HUES6 (cell line): Measurements from ENCODE around the gene GABRR3.

Source experiments
- H3K27ac ChIP-seq: 2 replicates; pipeline ENCODE4 v1.7.0; 2013; ENCODE audit warnings: low read depth, mild to moderate bottlenecking, low read length, inconsistent platforms
- H3K27me3 ChIP-seq: 2 replicates; pipeline ENCODE4 v1.6.1; 2013; ENCODE audit warnings: low read length; ENCODE audit not compliant: control insufficient read depth, insufficient read depth
- H3K36me3 ChIP-seq: 2 replicates; pipeline ENCODE4 v1.6.1; 2013; ENCODE audit warnings: low read length; ENCODE audit not compliant: control insufficient read depth, insufficient read depth
- H3K4me1 ChIP-seq: 2 replicates; pipeline ENCODE4 v1.6.1; 2013; ENCODE audit warnings: low read length; ENCODE audit not compliant: control insufficient read depth, insufficient read depth
- H3K4me3 ChIP-seq: 2 replicates; pipeline ENCODE4 v1.5.1; 2013; ENCODE audit warnings: low read depth, low read length
- H3K9ac ChIP-seq: one replicate; pipeline ENCODE4 v1.6.1; 2013; ENCODE audit warnings: mild to moderate bottlenecking, low read length
- H3K9me3 ChIP-seq: 2 replicates; pipeline ENCODE4 v1.6.1; 2013; ENCODE audit warnings: low read depth, low read length; ENCODE audit not compliant: control insufficient read depth, insufficient read depth

The GABRR3 gene

GRCh38 chr3:97954228-97954827, 80.8 kb downstream of the GABRR3 start:
- H3K4me3 ChIP-seq, result no peak overlapping the region
- no peak overlapping the region for H3K27ac ChIP-seq
- H3K9me3 ChIP-seq, result no peaks in the 10 kb centered on the region
- H3K9ac ChIP-seq, result no peak overlapping the region
- peaks cover 34% of the 10 kb centered on the region for H3K36me3 ChIP-seq
- H3K27me3 ChIP-seq, result no peaks in the 10 kb centered on the region
- H3K4me1 ChIP-seq, result no peaks in the 10 kb centered on the region

- H3K36me3 ChIP-seq, result peaks cover 47% of the 10 kb centered on the region
- no peaks in the 10 kb centered on the region for H3K27me3 ChIP-seq
- H3K9me3 ChIP-seq, result no peaks in the 10 kb centered on the region
- H3K4me1 ChIP-seq, result no peaks in the 10 kb centered on the region
- no peak overlapping the region for H3K4me3 ChIP-seq
- H3K9ac ChIP-seq, result no peak overlapping the region
- H3K27ac ChIP-seq, result no peak overlapping the region
These were observed 82.2 kb downstream of the GABRR3 start for GRCh38 chr3:97952872-97953271.

GRCh38 chr3:97952280-97952679, 82.8 kb downstream of the GABRR3 start:
- H3K4me3 ChIP-seq, result no peak overlapping the region
- H3K9ac ChIP-seq, result no peak overlapping the region
- H3K36me3 ChIP-seq, result peaks cover 46% of the 10 kb centered on the region
- no peaks in the 10 kb centered on the region for H3K27me3 ChIP-seq
- H3K9me3 ChIP-seq, result no peaks in the 10 kb centered on the region
- no peaks in the 10 kb centered on the region for H3K4me1 ChIP-seq
- no peak overlapping the region for H3K27ac ChIP-seq

GRCh38 chr3:97950360-97950759, 84.8 kb downstream of the GABRR3 start:
- Histone ChIP-seq H3K27ac (no peak overlapping the region), H3K36me3 (peaks cover 63% of the 10 kb centered on the region)

GRCh38 chr3:97949743-97950142, 85.4 kb downstream of the GABRR3 start:
- Histone ChIP-seq H3K36me3 (peaks cover 69% of the 10 kb centered on the region), H3K9me3 (no peaks in the 10 kb centered on the region), H3K27ac (no peak overlapping the region)

More at GRCh38 chr3:97950360-97950759, 84.8 kb downstream of the GABRR3 start:
- H3K4me3 ChIP-seq, result no peak overlapping the region
- H3K9me3 ChIP-seq, result no peaks in the 10 kb centered on the region
- H3K4me1 ChIP-seq, result no peaks in the 10 kb centered on the region
- no peak overlapping the region for H3K9ac ChIP-seq
- no peaks in the 10 kb centered on the region for H3K27me3 ChIP-seq

GRCh38 chr3:97949110-97949485, 86.0 kb downstream of the GABRR3 start:
- H3K9me3 ChIP-seq, result no peaks in the 10 kb centered on the region
- no peak overlapping the region for H3K27ac ChIP-seq
- no peaks in the 10 kb centered on the region for H3K4me1 ChIP-seq
- H3K9ac ChIP-seq, result no peak overlapping the region
- H3K4me3 ChIP-seq, result no peak overlapping the region
- peaks cover 68% of the 10 kb centered on the region for H3K36me3 ChIP-seq
- no peaks in the 10 kb centered on the region for H3K27me3 ChIP-seq

More at GRCh38 chr3:97949743-97950142, 85.4 kb downstream of the GABRR3 start:
- H3K4me3 ChIP-seq, result no peak overlapping the region
- H3K9ac ChIP-seq, result no peak overlapping the region
- no peaks in the 10 kb centered on the region for H3K4me1 ChIP-seq
- no peaks in the 10 kb centered on the region for H3K27me3 ChIP-seq

- no peaks in the 10 kb centered on the region for H3K4me1 ChIP-seq
- H3K27me3 ChIP-seq, result no peaks in the 10 kb centered on the region
- H3K4me3 ChIP-seq, result no peak overlapping the region
- peaks cover 68% of the 10 kb centered on the region for H3K36me3 ChIP-seq
- H3K27ac ChIP-seq, result no peak overlapping the region
- no peaks in the 10 kb centered on the region for H3K9me3 ChIP-seq
- no peak overlapping the region for H3K9ac ChIP-seq
These were observed 86.6 kb downstream of the GABRR3 start for GRCh38 chr3:97948351-97949109.

- Histone ChIP-seq H3K36me3 (peaks cover 49% of the 10 kb centered on the region), H3K4me3 (no peak overlapping the region), H3K9ac (no peak overlapping the region), H3K27me3 (no peaks in the 10 kb centered on the region), H3K9me3 (no peaks in the 10 kb centered on the region), H3K27ac (no peak overlapping the region), H3K4me1 (no peaks in the 10 kb centered on the region)
These were observed 92.1 kb downstream of the GABRR3 start for GRCh38 chr3:97942801-97943546.

GRCh38 chr3:97940034-97940433, 95.1 kb downstream of the GABRR3 start:
- Histone ChIP-seq H3K4me1 (no peaks in the 10 kb centered on the region), H3K27me3 (no peaks in the 10 kb centered on the region), H3K9ac (no peak overlapping the region), H3K9me3 (no peaks in the 10 kb centered on the region), H3K4me3 (no peak overlapping the region), H3K36me3 (peaks cover 27% of the 10 kb centered on the region), H3K27ac (no peak overlapping the region)

GRCh38 chr3:97939401-97939800, 95.7 kb downstream of the GABRR3 start:
- Histone ChIP-seq H3K27ac (no peak overlapping the region), H3K36me3 (peaks cover 23% of the 10 kb centered on the region), H3K27me3 (no peaks in the 10 kb centered on the region), H3K4me1 (no peaks in the 10 kb centered on the region), H3K9ac (no peak overlapping the region), H3K4me3 (no peak overlapping the region), H3K9me3 (no peaks in the 10 kb centered on the region)

GRCh38 chr3:97938444-97938843, 96.7 kb downstream of the GABRR3 start:
- Histone ChIP-seq H3K4me1 (no peaks in the 10 kb centered on the region), H3K36me3 (peaks cover 18% of the 10 kb centered on the region), H3K27me3 (no peaks in the 10 kb centered on the region), H3K9me3 (no peaks in the 10 kb centered on the region), H3K9ac (no peak overlapping the region), H3K4me3 (no peak overlapping the region), H3K27ac (no peak overlapping the region)
